ENCODE measurements around the gene UGT3A2. TPM values are rescaled to one million over a fixed set of nuclear protein-coding genes. Genes with fewer than 3 reads are reported as not detected.

The UGT3A2 gene
- not detected in 2 replicates for total RNA-seq (2014; rRNA removed; shearing (Covaris generic); ENCODE audit: low replicate concordance)

GRCh38 chr5:36066540-36067210 is at the start of gene UGT3A2:
UGT3A2 (minus strand) TSS chr5:36066882; CDS start chr5:36066789, 93 bp downstream.
- peaks cover 2% of the 10 kb centered on the region; the same call in 1 of the 2 replicates for H3K9me3 ChIP-seq
- no peaks in the 10 kb centered on the region for H3K36me3 ChIP-seq
- H3K27me3 ChIP-seq: peaks cover 39% of the 10 kb centered on the region
- peak; percentile 24 for DNase-seq
- peak within 1 kb of the TSS; percentile 7; the same call in 1 of the 2 replicates for H3K4me3 ChIP-seq

GRCh38 chr5:36111238-36111637 is 44.6 kb upstream of the UGT3A2 start:
- no peaks in the 10 kb centered on the region for H3K9me3 ChIP-seq
- peaks cover 3% of the 10 kb centered on the region for H3K36me3 ChIP-seq
- DNase-seq: no peak
- no peak overlapping the region for H3K4me3 ChIP-seq
- H3K27me3 ChIP-seq: no peaks in the 10 kb centered on the region

GRCh38 chr5:36108758-36109460 is 42.2 kb upstream of the UGT3A2 start:
- DNase-seq: no peak
- H3K4me3 ChIP-seq: no peak overlapping the region
- no peaks in the 10 kb centered on the region for H3K27me3 ChIP-seq
- peaks cover 3% of the 10 kb centered on the region for H3K36me3 ChIP-seq
- H3K9me3 ChIP-seq: no peaks in the 10 kb centered on the region

GRCh38 chr5:36105819-36106218 is 39.1 kb upstream of the UGT3A2 start:
- peaks cover 3% of the 10 kb centered on the region for H3K36me3 ChIP-seq
- no peaks in the 10 kb centered on the region for H3K27me3 ChIP-seq
- no peak for DNase-seq
- H3K4me3 ChIP-seq: no peak overlapping the region
- H3K9me3 ChIP-seq: no peaks in the 10 kb centered on the region

GRCh38 chr5:36099748-36100147 is 33.1 kb upstream of the UGT3A2 start:
- H3K9me3 ChIP-seq: no peaks in the 10 kb centered on the region
- no peaks in the 10 kb centered on the region for H3K27me3 ChIP-seq
- no peaks in the 10 kb centered on the region for H3K36me3 ChIP-seq
- no peak for DNase-seq
- H3K4me3 ChIP-seq: no peak overlapping the region

- H3K36me3 ChIP-seq: no peaks in the 10 kb centered on the region
- no peaks in the 10 kb centered on the region for H3K27me3 ChIP-seq
- no peaks in the 10 kb centered on the region; the same call in none of the 2 replicates for H3K9me3 ChIP-seq
- H3K4me3 ChIP-seq: no peak overlapping the region
- no peak for DNase-seq
Observed at GRCh38 chr5:36096486-36096885, 29.8 kb upstream of the UGT3A2 start.

GRCh38 chr5:36089989-36090388 is 23.3 kb upstream of the UGT3A2 start:
- Histone ChIP-seq H3K4me3 (no peak overlapping the region), H3K9me3 (peaks cover 8% of the 10 kb centered on the region), H3K27me3 (no peaks in the 10 kb centered on the region; the same call in 1 of the 2 replicates), H3K36me3 (no peaks in the 10 kb centered on the region)
- DNase-seq: peak; percentile 13

GRCh38 chr5:36079200-36079781 is 12.6 kb upstream of the UGT3A2 start:
- Histone ChIP-seq H3K4me3 (no peak overlapping the region), H3K36me3 (no peaks in the 10 kb centered on the region), H3K27me3 (peaks cover 8% of the 10 kb centered on the region), H3K9me3 (no peaks in the 10 kb centered on the region; the same call in 1 of the 2 replicates)
- peak; percentile 25 for DNase-seq

- DNase-seq: no peak
- peaks cover 8% of the 10 kb centered on the region for H3K27me3 ChIP-seq
- no peak overlapping the region for H3K4me3 ChIP-seq
- no peaks in the 10 kb centered on the region for H3K36me3 ChIP-seq
- no peaks in the 10 kb centered on the region for H3K9me3 ChIP-seq
Observed at GRCh38 chr5:36078430-36078829, 11.7 kb upstream of the UGT3A2 start.

GRCh38 chr5:36073595-36074216 is 7.0 kb upstream of the UGT3A2 start:
- peaks cover 8% of the 10 kb centered on the region for H3K27me3 ChIP-seq

GRCh38 chr5:36070687-36071571 is 4.2 kb upstream of the UGT3A2 start:
- H3K9me3 ChIP-seq: no peaks in the 10 kb centered on the region
- peak overlapping the region; percentile 28 for H3K4me3 ChIP-seq
- peaks cover 19% of the 10 kb centered on the region for H3K27me3 ChIP-seq
- no peak for DNase-seq
- H3K36me3 ChIP-seq: no peaks in the 10 kb centered on the region

More at GRCh38 chr5:36073595-36074216, 7.0 kb upstream of the UGT3A2 start:
- no peak for DNase-seq
- Histone ChIP-seq H3K9me3 (no peaks in the 10 kb centered on the region), H3K36me3 (no peaks in the 10 kb centered on the region), H3K4me3 (no peak overlapping the region)

GRCh38 chr5:36068751-36069281 is 2.1 kb upstream of the UGT3A2 start:
- no peaks in the 10 kb centered on the region for H3K36me3 ChIP-seq
- peaks cover 31% of the 10 kb centered on the region for H3K27me3 ChIP-seq
- no peaks in the 10 kb centered on the region for H3K9me3 ChIP-seq
- no peak for DNase-seq
- no peak overlapping the region for H3K4me3 ChIP-seq

GRCh38 chr5:36066001-36066539 is 612 bp downstream of the UGT3A2 start:
- no peaks in the 10 kb centered on the region for H3K36me3 ChIP-seq
- peaks cover 39% of the 10 kb centered on the region for H3K27me3 ChIP-seq
- no peak for DNase-seq
- H3K4me3 ChIP-seq: peak overlapping the region; percentile 7; the same call in 1 of the 2 replicates
- H3K9me3 ChIP-seq: peaks cover 2% of the 10 kb centered on the region; the same call in 1 of the 2 replicates

GRCh38 chr5:36060420-36060887 is 6.2 kb downstream of the UGT3A2 start:
- no peak for DNase-seq
- peaks cover 16% of the 10 kb centered on the region for H3K27me3 ChIP-seq
- peaks cover 2% of the 10 kb centered on the region; the same call in 1 of the 2 replicates for H3K9me3 ChIP-seq
- H3K4me3 ChIP-seq: no peak overlapping the region
- no peaks in the 10 kb centered on the region for H3K36me3 ChIP-seq

All from MG63 (cell line).